SH-SY5Y (cell line): ENCODE data around the gene ACKR2.

Experiments used
- GATA2 ChIP-seq: IDR thresholded peaks from 2 replicates; pipeline ENCODE4 v1.6.1; 2011; ENCODE audit warnings: mild to moderate bottlenecking, low read depth, low read length
- GATA3 ChIP-seq: IDR thresholded peaks from 2 replicates; pipeline ENCODE4 v1.6.1; 2011; ENCODE audit warnings: low read depth, mild to moderate bottlenecking, low read length, moderate library complexity

The ACKR2 gene

DNA sequence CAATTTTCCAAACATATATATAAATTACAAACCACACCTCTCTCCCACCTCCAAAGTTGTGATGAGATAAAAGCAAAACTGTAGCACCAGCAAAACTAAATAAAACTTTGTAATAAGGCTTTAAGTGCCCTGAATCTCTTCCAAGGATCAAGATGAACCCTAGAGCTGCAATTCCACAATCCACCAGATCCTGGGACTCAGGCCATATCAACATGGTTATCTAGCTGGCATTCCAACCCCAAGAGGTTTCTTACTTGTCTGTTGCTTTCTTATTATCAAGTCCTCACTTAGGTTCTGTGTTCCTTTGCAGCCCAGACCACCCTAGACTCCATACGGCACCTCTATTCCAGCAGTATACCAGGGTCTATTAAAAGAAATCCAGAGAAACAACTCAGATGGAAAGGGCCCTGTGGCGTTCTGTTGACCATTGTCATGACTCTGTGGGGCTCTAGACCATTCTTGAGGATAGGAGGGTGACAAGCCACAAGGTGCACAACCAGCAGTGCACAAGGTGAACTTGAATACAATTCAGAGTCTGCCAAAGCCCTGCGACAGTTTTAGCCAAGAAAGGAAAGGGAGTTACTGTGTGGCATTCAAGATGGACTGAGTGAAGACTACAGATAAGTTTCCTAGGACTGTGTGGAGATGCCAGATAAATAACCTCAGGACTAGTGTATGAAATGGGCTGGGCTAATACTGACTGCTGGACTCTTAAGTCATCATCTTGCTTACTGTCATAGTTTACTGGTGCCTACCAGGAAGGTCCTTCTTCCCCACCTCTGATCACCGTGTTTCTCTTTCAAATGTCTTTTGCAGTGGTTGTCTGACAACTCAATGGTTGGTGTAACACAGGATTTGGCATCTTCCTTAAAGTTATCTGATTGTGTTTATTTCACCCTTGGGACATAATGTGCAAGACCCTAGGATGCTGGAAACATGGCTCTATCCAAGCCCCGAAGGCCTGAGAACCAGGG lies 27.2 kb downstream of the ACKR2 start:
- TF ChIP-seq GATA3 (no peak), GATA2 (no peak)

DNA sequence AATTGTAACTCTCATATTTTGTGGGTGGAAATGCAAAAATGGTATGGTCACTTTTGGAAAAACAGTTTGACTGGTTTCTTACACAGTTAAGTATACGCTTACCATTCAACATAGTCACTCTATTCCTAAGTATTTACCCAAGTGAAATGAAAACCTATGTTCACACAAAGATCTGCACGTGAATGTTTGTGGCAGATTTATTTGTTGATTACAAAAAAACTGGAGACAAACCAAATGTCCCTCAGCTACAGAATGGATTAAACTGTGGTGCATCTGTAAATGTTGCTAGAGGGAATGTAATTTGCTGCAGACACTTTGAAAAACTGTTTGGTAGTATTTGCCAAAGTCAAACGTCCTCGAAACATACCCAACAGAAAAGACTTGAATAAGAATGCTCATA lies 29.3 kb downstream of the ACKR2 start:
- TF ChIP-seq GATA3 (no peak), GATA2 (no peak)

DNA sequence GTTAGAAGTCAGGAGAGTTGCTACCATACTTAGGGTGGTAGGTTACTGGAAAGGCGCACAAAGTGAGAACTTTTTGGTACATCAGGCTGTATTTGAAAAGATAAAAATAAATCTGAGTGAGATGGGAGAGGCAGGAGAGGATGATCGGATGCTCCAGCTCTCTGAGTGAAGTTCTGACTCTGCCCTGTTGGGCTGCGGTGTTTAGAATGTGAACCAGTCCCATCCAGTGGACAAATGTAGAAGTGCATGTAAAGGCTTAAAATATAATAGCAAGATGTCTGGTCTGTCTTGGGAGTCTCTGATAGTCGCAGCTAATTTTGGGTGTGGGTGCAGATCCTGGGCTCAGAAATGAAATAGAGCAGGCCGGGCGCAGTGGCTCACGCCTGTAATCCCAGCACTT lies 30.4 kb downstream of the ACKR2 start:
- TF ChIP-seq GATA3, result no peak
- no peak for TF ChIP-seq GATA2

DNA sequence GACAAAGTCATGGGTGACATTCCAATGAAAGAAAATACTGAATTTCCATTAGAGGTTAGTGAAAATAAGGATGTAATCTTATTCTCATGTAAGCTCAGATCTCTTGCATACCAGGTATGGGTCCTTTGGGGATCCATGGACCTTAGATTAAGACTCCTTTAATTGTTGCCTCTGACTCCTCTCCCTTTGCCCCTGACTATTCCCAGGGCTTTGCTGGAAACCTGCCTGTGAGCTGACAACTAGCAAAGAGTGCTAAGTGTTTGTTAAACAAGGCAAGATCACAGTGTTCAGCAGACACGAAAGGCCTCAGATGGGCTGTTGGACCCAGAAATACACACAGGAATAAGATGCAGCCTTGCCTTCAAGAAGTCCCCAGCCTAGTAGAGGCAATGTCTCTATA lies 32.1 kb downstream of the ACKR2 start:
- TF ChIP-seq GATA2 (no peak), GATA3 (no peak)

DNA sequence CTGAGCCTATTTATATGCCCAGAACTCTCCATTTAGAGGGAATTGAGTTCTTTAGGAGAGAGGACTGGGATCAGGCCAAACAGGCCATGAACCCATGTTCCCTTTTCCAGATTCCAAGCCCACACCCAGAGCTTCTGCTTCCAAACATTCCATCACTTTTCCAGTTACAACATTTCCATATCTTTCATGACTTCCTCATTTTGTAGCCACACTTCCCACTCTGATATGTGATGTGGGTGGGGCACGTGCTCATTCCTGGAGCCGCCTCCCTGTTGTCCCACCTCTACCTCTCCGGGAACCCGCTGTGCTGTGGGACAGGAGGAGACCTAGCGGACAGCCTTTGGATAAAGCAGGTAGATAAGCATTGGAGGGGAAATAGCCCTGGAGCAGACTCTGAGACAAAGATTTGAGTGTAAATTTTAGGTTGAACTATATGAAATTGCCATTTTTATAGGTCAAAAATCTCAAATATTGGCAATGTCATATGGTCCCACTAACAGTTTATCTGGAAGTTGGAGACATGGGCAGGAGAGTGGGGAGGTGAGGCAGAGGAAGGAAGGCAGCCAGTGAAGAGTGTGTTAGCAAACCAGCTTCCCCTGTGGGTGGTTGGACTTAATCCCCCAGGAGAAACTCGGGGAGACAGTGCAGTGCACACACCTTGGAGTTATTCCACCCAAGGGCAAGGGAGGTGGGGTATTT lies 34.6 kb downstream of the ACKR2 start:
- TF ChIP-seq GATA3, result no peak
- no peak for TF ChIP-seq GATA2

DNA sequence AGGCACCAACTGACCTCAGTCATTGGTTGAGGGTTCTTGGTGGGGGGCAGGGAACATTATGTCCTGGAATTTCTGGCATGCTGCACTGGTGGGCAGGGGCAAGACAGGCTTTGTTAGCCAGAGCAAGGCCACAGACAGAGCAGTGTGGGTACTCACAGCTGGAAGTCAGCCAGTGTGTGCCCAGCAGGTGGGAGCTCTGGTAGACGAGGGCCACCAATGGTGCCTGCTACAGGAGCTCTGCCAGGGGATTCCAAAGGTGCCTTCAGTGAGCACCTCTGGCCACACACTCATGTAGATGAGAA lies 35.1 kb downstream of the ACKR2 start:
- TF ChIP-seq GATA2 (no peak), GATA3 (no peak)

DNA sequence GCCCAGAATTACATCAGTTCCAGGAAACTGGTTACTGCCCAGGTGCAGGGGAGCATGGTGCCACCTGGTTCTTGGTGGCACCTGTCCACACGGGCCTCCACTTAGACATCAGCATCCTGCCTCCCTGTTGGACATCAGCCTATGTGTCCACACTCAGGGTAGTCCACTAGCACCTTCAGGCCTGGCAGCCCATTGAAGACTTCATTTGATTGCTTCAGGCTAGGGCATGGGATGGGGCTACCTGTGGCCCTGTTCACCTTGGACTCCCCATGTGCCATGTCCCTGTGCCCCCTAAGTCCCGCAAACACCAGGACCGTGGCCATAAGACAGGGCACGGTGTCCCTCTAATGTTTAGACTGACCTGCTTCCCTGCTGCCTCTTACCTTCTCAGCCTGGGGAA lies 35.6 kb downstream of the ACKR2 start:
- TF ChIP-seq GATA2, result no peak
- no peak for TF ChIP-seq GATA3

DNA sequence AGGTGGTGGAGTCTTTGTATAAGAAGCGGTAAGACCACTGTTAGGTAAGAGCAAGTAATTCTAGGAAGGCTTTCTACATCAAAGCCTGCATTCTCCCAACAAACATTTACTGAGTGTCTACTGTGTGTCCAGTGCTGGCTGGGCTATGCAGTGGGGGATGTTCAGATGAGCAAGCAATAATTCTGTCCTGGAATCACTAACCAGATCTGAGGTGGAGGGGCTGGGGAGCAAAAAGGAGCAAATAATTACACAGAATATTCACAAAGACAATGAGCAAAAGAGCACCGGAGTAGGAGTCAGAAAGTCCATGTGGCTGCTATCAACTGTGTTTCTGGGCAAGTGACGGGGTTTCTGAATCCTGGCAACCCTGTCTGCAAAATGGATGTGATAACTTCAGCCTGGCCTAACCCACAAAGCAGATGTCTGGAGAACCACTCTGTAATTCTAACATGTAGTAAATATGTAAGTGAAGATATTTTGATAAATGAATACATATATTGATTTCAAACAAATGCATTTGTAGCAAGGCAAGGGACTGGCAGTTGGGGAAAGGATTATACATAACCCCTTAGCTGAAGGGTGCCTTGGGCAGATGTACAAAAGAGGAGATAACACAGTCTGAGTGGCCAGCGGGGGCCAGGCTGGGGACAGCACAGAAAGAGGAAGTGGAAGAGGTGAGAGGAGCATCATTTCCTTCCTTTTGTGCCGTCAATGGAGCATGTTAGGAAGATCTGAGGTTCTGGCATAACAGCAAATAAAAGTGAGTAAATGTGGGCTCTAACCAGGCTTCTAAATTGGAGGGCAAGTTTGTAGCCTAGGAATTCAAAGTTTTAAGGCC lies 37.7 kb downstream of the ACKR2 start:
- TF ChIP-seq GATA2, result no peak
- TF ChIP-seq GATA3, result no peak

DNA sequence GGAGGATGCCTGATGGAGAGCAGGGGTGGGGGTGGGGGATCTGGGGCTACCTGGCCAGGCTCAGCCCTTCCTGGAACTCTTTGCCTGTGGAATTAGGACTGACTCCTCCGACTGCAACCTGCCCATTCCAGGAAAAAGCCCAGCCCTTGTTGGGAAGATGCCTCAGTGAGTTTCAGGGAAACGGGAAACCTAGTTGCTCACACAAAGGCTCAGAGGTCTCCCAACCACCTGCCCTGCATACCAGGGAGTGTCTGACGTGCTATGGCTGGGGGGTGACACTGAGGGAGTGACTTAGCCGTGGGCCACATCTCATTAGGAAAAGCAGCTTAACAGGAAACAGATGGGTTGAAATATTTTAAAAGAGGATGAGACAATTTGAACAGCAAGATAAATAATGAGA lies 38.5 kb downstream of the ACKR2 start:
- TF ChIP-seq GATA3, result no peak
- TF ChIP-seq GATA2, result no peak

DNA sequence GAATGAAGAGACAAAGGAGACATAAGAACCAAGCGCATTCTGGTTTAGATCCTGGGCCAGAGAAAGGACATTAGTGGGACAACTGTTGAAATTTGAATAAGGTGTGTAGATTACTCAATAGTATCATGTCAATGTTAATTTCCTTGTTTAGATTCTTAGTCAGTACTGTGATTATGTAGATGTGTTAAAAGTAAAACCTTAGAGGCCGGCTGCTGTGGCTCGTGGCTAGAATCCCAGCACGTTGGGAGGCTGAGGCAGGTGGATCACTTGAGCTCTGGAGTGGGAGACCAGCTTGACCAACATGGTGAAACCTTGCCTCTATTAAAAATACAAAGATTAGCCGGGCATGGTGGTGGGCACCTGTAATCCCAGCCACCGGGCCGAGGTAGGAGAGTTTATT lies 39.8 kb downstream of the ACKR2 start:
- no peak for TF ChIP-seq GATA3
- TF ChIP-seq GATA2, result no peak

DNA sequence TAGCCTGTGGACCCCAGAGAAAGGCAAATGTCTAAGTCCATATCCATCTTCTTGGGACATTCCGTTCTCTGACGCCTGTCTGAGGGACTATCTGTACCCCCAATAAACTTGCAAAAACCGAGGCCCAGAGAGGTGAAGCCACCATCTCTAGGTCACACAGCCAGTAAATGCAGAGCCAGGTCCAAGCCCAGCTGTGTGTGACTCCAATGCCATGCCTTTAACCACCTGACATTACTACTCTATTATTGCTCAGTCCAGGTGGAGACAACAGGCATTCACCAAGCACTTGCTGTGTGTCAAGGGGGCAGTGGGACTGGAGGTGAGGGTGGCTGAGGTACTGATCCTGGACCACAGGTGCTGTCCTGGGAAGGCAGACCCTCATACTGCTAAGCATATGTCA lies 41.0 kb downstream of the ACKR2 start:
- no peak for TF ChIP-seq GATA3
- no peak for TF ChIP-seq GATA2

DNA sequence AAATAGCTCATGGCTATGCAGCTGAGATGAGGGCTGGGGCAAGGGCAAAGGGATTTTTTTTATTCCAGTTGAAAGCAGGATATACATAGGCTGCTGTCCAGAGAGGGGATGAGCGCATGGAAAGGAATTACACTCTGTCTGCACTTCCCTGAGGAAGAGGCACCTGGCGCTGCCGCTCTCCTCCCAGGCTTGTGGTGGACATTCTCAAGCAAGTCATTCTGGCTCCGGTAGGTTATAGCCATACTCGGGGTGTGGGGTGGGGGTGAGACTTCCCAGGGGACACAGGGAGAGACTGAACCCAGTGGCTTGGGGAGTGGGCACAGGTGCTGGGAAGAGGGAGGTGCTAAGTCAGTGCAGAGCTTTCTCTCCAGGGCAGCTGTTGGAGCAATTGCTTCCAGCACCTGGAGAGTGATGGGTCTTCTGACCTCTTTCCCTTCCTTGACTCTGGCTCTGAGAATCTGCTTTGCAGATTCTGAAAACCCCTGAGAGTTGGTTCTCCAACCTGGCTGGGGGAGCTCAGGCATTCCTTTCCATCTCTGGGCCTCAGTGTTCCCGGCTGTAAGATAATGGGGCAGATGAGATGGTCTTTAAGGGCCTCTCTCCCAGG lies 42.1 kb downstream of the ACKR2 start:
- TF ChIP-seq GATA3, result no peak
- TF ChIP-seq GATA2, result no peak

DNA sequence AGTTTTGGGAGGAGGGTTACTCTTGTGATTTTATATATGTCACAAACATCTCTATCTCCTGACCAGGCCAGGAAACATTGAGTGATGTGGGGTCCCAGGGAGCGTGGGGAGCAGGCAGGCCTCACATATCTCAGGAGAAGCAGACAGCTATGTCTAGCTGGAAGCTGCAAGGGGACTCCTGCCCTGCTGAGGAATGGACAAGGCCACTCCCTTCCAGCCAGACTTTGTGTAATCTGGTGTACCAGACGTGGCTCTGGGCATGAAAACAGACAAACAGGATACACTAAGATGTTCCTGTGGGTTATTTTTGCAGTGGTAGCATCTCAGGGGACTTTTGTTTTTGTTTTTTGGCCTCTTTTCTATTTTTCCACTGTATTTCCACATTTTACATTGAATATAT lies 43.2 kb downstream of the ACKR2 start:
- TF ChIP-seq GATA2, result no peak
- no peak for TF ChIP-seq GATA3

DNA sequence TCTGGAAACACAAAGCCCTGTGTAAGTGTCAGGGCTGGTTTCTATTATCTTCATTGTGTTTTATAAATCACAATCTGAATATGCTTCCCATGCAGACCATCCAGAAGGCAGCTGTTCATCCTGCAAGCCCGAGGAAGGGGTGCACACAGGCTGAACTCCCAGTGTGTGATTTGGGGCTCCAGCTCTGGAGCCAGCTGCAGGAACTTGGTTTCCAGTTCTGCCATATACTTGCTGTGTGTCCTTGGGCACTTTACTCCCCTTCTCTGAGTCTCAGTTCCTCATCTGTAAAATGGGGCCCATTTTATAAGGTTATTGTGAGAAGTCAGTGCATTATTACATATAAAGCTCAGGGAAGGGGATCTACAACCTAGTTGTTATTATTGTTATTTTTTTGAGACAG lies 43.8 kb downstream of the ACKR2 start:
- TF ChIP-seq GATA3 (no peak), GATA2 (no peak)
